Retina (tissue), 1 donor: ENCODE data around the gene VSIG8.

ENCODE experiments used
- DNase-seq: peaks from one replicate; pipeline ENCODE4 v3.0.0-alpha.2; 2016

Gene VSIG8

DNA sequence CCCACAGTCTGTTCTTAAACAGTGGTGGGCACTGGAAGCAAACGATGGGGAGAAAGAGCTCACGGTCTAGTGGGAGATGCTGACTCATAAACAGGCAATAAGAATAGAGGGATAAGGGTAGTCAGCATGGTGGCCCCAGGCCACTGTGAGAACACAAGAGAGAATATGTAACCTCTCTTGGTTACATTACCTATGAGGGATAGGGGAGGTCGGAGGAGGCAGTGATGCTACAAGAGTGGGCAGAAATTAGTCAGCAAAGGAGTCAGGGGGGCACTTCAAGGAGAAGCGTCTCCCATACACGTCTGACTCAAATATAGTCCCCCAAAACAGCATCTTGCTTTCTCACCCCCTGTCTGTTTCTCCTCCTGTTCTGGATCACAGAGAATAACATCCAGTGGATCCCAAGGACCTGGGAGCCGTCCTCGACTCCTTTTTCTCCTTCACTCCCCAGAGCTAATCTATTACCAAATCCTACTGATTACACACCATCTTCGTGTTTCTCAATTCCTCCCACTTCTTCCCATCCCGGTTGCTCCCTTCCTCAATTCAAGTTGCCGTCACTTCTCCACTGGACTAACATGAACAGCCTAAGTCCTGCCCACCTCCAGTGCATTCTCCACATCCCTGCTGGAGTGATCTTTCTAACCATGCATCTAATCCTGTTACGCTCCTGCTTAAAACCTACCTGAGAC is 33.7 kb downstream of the VSIG8 start:
- DNase-seq: no peak

DNA sequence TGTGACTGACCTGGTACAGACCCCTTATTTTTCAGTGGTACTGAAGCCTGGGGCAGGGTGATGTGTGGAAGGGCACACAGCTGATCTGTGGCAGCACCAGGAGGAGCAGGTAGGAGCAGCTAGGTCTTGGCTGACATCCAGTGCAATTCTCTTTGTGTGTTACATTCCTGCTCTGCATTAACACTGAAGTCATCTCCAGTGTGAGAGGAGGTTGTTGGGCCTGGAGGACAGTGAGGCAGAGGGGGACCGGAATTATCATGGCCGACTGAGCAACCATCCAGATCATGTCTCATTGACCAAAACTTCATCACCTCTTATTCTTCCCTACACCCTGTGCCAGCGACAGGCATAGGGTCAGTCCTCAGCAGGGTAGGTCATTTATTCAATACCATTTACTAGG is 34.3 kb downstream of the VSIG8 start:
- DNase-seq: no peak

DNA sequence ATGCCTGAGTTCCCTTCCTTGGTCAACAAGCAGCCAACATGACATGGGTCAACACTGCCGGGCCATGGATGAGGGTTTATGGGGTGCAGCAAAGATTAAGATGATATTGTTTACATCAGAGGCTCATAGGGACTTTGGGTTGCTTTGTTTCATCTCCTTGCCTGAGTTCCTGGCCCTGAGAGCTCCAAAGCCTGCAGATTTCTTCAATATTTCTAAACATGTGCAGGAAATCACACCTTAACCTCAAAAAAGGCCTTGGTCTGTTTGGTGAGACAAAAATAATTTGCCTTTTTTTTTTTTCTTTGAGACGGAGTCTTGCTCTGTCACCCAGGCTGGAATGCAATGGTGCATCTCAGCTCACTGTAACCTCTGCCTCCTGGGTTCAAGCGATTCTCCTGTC is 34.9 kb downstream of the VSIG8 start:
- DNase-seq: no peak

DNA sequence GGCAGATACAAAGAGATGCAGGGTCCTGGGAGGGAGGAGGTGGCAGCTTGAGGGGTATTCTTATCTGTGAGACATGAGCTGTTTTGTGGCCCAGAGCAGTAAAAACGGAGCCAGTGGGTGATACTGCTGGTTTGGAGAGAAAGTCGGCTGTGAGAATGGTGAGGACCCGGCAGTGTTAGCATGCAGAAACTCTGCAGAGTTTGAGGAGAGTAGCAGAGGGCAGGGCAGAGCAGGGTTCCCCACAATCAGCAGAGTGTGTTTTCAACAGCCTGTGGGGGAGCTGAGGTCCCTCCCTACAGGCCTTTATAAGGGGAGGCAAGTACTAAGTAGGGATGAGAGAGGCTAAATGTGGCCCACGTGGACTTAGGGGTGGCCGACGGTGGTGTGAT is 35.4 kb downstream of the VSIG8 start:
- DNase-seq: no peak

DNA sequence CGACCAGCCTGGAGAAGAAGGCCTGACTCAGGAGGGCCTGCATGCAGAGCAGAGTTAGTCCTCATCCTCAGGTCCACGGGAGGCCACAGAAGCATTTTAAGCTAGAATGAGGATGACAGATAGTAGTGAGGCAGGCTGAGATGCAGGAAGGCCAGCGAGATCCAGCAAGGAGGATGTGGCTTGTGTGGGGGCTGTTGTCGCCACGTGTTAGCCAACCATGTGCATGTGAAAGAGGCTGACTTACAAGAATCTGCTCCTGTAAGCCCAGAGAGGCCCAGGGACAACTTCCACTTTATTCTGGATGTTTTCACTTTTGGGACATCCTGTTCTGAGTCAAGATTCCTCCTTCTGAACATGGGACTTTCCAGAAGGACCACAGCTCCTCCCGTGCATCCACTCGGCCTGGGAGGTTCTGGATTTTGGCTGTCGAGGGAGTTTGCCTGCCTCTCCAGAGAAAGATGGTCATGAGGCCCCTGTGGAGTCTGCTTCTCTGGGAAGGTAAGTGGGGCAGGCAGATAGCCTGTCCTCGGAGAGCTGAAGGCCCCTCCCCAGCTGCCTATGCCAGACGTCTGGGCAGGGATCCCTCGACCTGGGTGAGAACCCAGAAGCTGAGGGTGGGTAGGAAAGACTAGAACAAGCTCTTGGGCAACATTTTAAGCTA is 35.9 kb downstream of the VSIG8 start, which contains the start of gene SLAMF8:
SLAMF8 (plus strand) TSS at position 433 of the 661 bp plus-strand sequence; CDS start at position 459, 26 bp downstream.
- no peak for DNase-seq

DNA sequence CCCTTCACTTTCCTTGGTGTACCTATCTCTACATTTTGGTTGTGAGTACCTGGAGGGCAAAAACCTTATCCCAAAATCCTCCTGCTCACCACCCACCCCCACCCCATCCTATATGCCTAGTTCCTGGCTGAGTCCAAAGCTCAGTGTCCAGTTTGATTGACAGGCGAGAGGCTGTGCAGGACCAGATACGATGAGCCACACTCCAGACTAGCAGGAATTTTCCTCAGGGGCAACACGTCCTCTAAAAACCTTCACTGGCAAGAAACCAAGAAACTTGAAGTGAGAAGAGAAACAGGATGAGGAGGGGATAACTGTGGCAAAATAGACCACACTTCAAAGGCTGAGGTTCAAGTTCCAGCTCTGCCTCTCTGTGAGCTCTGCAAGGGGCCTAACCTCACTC is 36.9 kb downstream of the VSIG8 start:
- DNase-seq: no peak

DNA sequence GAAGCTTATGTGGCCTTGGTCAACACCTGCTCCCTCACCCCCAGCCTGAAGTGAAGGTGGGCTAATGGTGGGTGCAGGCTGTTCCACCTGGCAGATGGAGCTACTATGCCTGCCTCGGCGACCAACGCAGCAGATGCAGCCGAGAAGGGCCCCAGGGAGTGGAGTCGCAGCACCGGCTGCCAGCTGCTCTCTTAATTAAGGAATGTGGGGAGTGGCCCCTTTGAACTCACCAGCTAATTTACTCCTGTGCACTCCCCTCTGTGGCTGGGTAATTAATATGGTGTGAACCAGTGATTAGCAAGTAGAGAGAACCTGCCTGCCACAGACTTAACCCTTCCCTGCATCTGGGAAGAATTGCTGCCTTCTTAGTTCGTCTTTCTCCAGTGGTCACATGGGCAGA is 39.1 kb downstream of the VSIG8 start:
- peak; percentile 59 for DNase-seq

DNA sequence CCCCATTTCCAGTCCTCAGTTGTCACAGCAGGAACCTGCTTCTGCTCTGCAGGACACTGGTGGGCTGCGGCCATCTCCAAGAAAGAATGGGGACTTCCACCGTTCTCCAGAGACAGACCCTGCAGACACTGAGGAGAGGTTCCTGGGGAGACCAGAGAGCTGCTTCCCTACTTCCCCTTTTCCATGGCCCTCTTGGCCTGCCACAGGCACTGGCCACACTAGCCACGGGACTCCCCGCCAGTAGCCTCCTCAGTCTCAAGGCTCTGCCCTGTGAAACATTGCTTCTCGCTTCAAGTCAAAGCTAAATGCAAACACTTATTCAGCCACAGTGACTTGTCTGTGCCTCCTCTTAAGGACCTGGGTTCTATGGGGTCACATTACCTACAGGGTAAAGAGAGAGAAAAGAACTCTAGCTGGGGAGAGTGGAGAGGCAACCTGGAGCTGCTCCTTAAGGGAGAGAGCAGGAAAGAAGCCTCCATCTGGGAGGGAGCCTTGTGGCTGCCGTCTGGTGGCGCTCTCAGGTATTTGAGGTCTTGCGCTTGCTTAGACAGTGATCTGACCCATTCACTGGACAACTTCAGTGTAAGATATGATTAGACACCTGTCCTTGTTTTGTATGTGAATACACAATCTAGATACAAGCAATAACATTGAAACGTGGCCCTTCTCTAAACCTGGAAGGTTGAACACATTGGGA is 41.1 kb downstream of the VSIG8 start:
- peak; percentile 74 for DNase-seq

DNA sequence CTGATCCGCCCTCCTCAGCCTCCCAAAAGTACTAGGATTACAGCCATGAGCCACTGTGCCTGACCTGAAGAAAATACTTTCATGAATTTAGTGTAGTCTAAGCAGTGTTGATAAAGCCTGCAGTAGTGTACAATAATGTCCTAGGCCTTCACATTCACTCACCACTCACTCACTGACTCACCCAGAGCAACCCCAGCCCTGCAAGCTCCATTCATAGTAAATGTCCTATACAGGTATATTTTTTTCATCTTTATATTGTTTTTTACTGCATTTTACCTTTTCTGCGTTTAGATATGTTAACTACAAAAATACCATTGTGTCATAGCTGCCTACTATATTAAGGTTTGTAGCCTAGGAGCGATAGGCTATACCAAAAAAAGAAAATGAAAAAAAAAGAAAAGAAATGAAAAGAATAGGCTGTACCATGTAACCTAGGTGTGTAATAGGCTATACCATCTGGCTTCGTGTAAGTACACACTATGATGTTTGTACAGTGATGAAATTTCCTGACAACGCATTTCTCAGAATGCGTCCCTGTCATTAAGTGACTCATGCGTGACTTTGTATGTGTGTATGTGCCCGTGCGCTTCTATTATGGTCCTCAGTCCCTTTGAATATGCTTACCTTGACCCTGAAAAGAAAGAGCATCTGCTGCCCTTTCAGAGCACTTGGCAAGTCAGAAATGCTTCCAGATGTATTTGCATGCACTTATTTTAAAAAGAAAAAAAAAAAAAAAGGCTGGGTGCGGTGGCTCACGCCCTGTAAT is 45.0 kb downstream of the VSIG8 start:
- DNase-seq: no peak

DNA sequence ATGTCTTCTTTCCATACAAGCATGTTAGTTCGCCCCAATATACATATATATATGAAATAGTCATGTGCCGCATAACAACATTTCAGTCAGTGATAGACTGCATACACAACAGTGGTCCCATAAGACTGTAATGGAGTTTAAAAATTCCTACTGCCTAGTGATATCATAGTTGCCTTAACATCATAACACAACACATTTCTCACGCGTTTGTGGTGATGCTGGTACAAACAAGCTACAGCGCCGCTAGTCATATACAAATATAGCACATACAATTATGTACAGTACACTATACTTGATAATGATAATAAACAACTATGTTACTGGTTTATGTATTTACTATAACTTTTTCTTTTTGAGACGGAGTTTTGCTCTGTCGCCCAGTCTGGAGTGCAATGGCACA is 46.5 kb downstream of the VSIG8 start:
- no peak for DNase-seq

DNA sequence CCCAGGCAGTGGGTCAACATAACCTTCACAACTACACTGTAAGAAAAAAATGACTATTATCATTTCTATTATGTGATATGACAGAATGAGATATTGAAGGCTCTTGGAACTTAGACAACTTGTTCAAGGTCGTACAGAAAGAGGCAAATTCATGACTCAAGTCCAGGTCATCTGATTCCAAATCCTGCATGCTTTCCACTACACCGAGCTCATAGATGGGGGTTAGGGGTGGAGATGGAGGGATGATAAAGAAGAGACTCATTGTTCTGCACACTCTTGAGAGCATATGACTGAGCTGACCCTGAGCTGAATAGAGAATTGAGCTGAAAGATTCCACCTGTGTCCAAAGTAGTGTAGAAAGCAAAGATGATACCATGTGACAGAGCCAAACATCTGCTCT is 57.5 kb downstream of the VSIG8 start:
- no peak for DNase-seq
